Glutamatergic neuron (in vitro differentiated cells): ENCODE results near the gene GPR158. TPM values are rescaled to one million over a fixed set of nuclear protein-coding genes. Genes with fewer than 3 reads are reported as not detected.

ENCODE experiments used
- DNase-seq: peaks from one replicate; pipeline ENCODE4 v3.0.0; 2022
- H3K27ac Mint-ChIP-seq: one replicate; pipeline ENCODE4 v1.8.0; 2020; ENCODE audit warnings: mild to moderate bottlenecking, mixed read lengths, inconsistent platforms; ENCODE audit not compliant: unreplicated experiment
- H3K27me3 Mint-ChIP-seq: one replicate; pipeline ENCODE4 v1.8.0; 2020; ENCODE audit warnings: mild to moderate bottlenecking, moderate library complexity, mixed read lengths, inconsistent platforms; ENCODE audit not compliant: unreplicated experiment
- H3K36me3 Mint-ChIP-seq: one replicate; pipeline ENCODE4 v1.8.0; 2020; ENCODE audit warnings: mild to moderate bottlenecking, mixed read lengths, inconsistent platforms; ENCODE audit not compliant: unreplicated experiment
- H3K4me1 Mint-ChIP-seq: one replicate; pipeline ENCODE4 v1.8.0; 2020; ENCODE audit warnings: mild to moderate bottlenecking, low read depth, mixed read lengths, inconsistent platforms; ENCODE audit not compliant: unreplicated experiment
- H3K4me3 Mint-ChIP-seq: one replicate; pipeline ENCODE4 v1.8.0; 2020; ENCODE audit warnings: mild to moderate bottlenecking, mixed read lengths, inconsistent platforms; ENCODE audit not compliant: unreplicated experiment
- H3K9me3 Mint-ChIP-seq: one replicate; pipeline ENCODE4 v1.8.0; 2020; ENCODE audit warnings: mild to moderate bottlenecking, moderate library complexity, mixed read lengths, inconsistent platforms; ENCODE audit not compliant: unreplicated experiment
- total RNA-seq: library from RNA; stranded (reverse); fragmentation: NEBNext Ultra II Directional; extraction: Animal tissue kit (Norgen Biotek cat#: 25700); gene quantifications from one replicate; pipeline ENCODE4 v1.2.1, GENCODE V29; 2021; ENCODE audit not compliant: unreplicated experiment
- TF ChIP-seq, protein P1 (sequence below): fragments of 200-600 bp; sonication (generic); IDR thresholded peaks from one replicate; pipeline ENCODE4 v1.5.0; 2021; ENCODE audit not compliant: partially characterized antibody, unreplicated experiment

The GPR158 gene
- total RNA-seq, 1 donor from 2014 or later: 2.6 TPM

DNA sequence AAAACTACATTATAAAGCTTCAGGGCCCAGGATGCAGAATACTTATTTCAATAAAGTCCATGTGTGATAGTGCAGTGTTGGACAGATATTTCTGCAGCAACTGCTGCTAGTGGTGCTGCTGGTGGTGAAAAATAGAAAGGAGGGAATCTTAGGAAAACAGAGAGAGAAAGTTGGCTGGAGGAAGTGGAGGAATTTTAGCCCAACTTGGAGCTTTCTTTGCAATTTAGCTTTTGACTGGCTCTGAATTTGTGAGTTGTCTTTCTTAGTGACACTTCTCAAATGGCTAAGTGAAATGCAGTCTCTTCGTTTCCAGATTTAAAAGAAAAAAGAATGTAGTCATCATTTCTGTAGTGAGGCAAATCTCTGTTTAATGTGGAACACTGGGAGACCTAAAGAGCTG, 45.4 kb downstream of the GPR158 start:
- TF ChIP-seq, protein P1, sequence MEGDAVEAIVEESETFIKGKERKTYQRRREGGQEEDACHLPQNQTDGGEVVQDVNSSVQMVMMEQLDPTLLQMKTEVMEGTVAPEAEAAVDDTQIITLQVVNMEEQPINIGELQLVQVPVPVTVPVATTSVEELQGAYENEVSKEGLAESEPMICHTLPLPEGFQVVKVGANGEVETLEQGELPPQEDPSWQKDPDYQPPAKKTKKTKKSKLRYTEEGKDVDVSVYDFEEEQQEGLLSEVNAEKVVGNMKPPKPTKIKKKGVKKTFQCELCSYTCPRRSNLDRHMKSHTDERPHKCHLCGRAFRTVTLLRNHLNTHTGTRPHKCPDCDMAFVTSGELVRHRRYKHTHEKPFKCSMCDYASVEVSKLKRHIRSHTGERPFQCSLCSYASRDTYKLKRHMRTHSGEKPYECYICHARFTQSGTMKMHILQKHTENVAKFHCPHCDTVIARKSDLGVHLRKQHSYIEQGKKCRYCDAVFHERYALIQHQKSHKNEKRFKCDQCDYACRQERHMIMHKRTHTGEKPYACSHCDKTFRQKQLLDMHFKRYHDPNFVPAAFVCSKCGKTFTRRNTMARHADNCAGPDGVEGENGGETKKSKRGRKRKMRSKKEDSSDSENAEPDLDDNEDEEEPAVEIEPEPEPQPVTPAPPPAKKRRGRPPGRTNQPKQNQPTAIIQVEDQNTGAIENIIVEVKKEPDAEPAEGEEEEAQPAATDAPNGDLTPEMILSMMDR: no peak
- no peaks in the 10 kb centered on the region for H3K36me3 Mint-ChIP-seq
- no peak overlapping the region for H3K27ac Mint-ChIP-seq
- H3K9me3 Mint-ChIP-seq: no peaks in the 10 kb centered on the region
- peaks cover 4% of the 10 kb centered on the region for H3K27me3 Mint-ChIP-seq
- DNase-seq: no peak
- H3K4me3 Mint-ChIP-seq: no peak overlapping the region
- H3K4me1 Mint-ChIP-seq: peaks cover 13% of the 10 kb centered on the region

DNA sequence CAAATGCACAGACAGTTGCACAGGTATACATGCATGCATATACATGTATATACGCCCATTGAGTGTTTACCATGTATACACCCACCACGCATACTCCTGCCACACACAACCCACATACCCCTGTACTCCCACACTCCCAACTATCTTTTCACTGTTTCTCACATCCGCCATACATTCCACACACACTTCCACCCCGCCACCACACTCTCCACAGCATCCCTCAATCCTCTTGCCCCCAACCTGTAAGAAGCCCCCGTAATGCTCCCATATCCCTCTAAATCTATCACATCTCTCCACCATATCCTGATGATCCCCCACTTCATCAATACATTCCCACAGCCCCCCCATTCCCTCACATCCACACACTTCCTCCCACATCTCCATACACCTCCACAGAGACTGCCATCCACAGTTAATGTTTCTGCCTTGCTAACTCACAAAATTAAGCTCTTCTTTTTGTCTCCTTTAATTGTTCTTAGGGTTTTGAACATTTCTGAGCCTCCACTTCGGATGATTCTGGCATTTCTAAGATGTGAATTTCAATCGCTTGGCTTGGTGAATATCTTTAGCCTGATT, 47.4 kb downstream of the GPR158 start:
- H3K36me3 Mint-ChIP-seq: no peaks in the 10 kb centered on the region
- H3K4me3 Mint-ChIP-seq: no peak overlapping the region
- peaks cover 13% of the 10 kb centered on the region for H3K4me1 Mint-ChIP-seq
- TF ChIP-seq, protein P1: no peak
- H3K27ac Mint-ChIP-seq: no peak overlapping the region
- DNase-seq: no peak
- H3K9me3 Mint-ChIP-seq: no peaks in the 10 kb centered on the region
- peaks cover 4% of the 10 kb centered on the region for H3K27me3 Mint-ChIP-seq

DNA sequence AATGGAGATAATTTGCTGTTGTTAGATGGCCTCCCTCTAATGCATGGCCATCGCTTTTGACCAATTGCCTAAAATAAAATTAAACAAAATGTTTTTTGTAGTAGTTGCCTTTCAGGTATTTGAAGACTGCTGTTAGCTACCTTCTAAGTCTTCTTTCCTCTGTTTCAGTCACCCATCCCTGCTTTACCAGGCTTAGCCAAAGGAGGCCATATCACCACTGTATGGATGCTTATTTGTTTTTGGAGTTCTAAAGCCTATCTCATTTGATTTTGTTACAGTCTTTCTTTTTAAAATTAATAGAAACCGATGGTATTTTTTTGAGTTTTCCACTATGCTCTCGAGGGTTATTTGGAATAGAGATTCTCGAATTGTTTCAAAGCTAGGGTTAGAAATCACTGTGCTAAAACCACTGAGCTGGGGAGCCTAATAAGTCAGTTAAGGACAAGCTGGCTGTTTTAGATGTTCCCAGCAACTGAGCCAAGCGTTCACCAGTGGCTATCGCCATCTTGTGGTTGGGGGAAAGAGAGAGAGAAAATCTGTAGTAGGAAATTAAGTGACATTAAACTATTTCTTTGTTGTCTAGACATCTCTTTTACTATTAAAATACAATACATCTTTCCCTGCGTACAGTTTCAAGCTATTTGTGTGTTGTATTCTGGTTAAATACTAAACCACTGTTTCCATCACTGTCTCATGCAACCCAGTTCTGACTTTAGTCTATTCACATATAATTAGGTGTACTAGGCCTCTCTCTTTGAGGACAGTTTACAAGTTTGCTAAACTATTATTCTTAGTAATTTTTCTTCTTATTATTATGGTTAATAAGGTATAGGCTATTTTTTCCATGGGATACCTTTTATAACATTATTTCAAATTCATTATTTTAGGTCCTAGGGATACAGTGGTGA, 52.2 kb downstream of the GPR158 start:
- no peak overlapping the region for H3K27ac Mint-ChIP-seq
- peak; percentile 50 for DNase-seq
- no peaks in the 10 kb centered on the region for H3K36me3 Mint-ChIP-seq
- TF ChIP-seq, protein P1: peak; percentile 59
- peaks cover 13% of the 10 kb centered on the region for H3K4me1 Mint-ChIP-seq
- peaks cover 4% of the 10 kb centered on the region for H3K27me3 Mint-ChIP-seq
- H3K9me3 Mint-ChIP-seq: no peaks in the 10 kb centered on the region
- H3K4me3 Mint-ChIP-seq: no peak overlapping the region

DNA sequence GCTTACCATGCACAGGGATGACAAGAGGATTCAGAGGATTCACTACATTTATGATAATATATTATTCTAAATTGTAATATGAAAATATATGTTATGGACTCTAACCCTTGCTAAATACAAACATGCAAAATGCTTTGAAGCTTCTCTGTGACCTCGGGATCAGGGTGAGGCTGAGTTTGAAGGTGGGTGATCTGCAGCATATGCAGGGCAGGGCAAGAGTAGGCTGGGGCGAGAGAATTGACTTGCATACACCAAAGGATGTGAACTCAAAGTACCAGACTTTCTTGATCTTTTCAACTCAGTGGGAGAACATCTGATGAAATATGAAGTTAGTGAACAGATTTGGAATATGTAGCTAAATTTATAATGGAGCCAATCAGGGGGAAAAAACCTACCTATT, 57.0 kb downstream of the GPR158 start:
- H3K9me3 Mint-ChIP-seq: no peaks in the 10 kb centered on the region
- no peak overlapping the region for H3K27ac Mint-ChIP-seq
- no peak overlapping the region for H3K4me3 Mint-ChIP-seq
- no peak for DNase-seq
- H3K27me3 Mint-ChIP-seq: no peaks in the 10 kb centered on the region
- TF ChIP-seq, protein P1: no peak
- no peaks in the 10 kb centered on the region for H3K4me1 Mint-ChIP-seq
- peaks cover 4% of the 10 kb centered on the region for H3K36me3 Mint-ChIP-seq

DNA sequence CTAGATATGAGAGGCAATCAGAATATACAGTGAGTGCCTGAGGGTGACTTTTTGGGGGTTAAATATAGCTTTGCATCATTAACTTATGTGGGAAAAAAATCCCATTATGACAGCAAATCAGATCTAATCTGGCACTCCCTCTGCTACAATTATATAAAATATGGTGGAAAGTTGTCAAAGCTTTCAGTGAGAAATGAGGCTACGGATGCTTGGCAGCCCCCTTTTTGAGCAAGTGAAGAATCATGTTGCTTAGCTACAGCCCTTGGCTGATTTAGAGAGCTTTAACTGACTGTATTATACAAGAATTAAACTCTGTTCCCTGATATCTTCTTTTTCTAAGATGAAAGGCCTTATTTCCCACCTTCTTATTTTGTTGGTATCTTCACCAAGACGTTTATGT, 57.4 kb downstream of the GPR158 start:
- H3K27me3 Mint-ChIP-seq: no peaks in the 10 kb centered on the region
- H3K9me3 Mint-ChIP-seq: no peaks in the 10 kb centered on the region
- no peak overlapping the region for H3K27ac Mint-ChIP-seq
- H3K4me1 Mint-ChIP-seq: no peaks in the 10 kb centered on the region
- peaks cover 4% of the 10 kb centered on the region for H3K36me3 Mint-ChIP-seq
- TF ChIP-seq, protein P1: no peak
- DNase-seq: no peak
- no peak overlapping the region for H3K4me3 Mint-ChIP-seq
